HepG2 (cell line): ENCODE results near the gene GAL3ST2. TPM values are rescaled to one million over a fixed set of nuclear protein-coding genes. Genes with fewer than 3 reads are reported as not detected.

Experiments used
- AGO2 ChIP-seq: fragments of 200-400 bp; formaldehyde crosslinking; optimal IDR thresholded peaks from 2 replicates; pipeline ENCODE3; 2017; ENCODE audit warnings: mild to moderate bottlenecking, low read depth, low read length, moderate library complexity
- CCDC6 ChIP-seq: sonication (generic); formaldehyde crosslinking; IDR thresholded peaks from 2 replicates; pipeline ENCODE4 v1.8.1; 2022; ENCODE audit warnings: mild to moderate bottlenecking, missing genetic modification reagents, moderate library complexity
- DMTF1 ChIP-seq: sonication (generic); formaldehyde crosslinking; IDR thresholded peaks from 2 replicates; pipeline ENCODE4 v1.4.0; 2020; ENCODE audit warnings: mild to moderate bottlenecking, missing genetic modification reagents
- FOXO4 ChIP-seq: sonication (generic); formaldehyde crosslinking; conservative IDR thresholded peaks from 2 replicates; pipeline ENCODE4 v1.8.1; 2023; ENCODE audit warnings: missing genetic modification reagents
- NFATC3 ChIP-seq: sonication (generic); formaldehyde crosslinking; IDR thresholded peaks from 2 replicates; pipeline ENCODE4 v1.5.1; 2020; ENCODE audit warnings: mild to moderate bottlenecking, missing genetic modification reagents
- REPIN1 ChIP-seq: sonication (generic); formaldehyde crosslinking; IDR thresholded peaks from 2 replicates; pipeline ENCODE4 v1.8.0; 2022; ENCODE audit warnings: missing genetic modification reagents, low read depth, mild to moderate bottlenecking, borderline replicate concordance
- SCMH1 ChIP-seq: sonication (generic); formaldehyde crosslinking; IDR thresholded peaks from 2 replicates; pipeline ENCODE4 v1.9.0; 2021; ENCODE audit warnings: missing genetic modification reagents, mild to moderate bottlenecking, borderline replicate concordance
- ZBTB8A ChIP-seq: sonication (generic); formaldehyde crosslinking; IDR thresholded peaks from 2 replicates; pipeline ENCODE4 v1.4.0; 2020; ENCODE audit warnings: mild to moderate bottlenecking, low read depth, missing genetic modification reagents, borderline replicate concordance
- ZGPAT ChIP-seq: IDR thresholded peaks from 2 replicates; pipeline ENCODE4 v1.6.1; 2016; ENCODE audit warnings: mild to moderate bottlenecking
- ZIK1 ChIP-seq: sonication (generic); formaldehyde crosslinking; IDR thresholded peaks from 2 replicates; pipeline ENCODE4 v1.5.0; 2020; ENCODE audit warnings: mild to moderate bottlenecking, low read depth, missing genetic modification reagents, borderline replicate concordance
- ZMYM2 ChIP-seq: sonication (generic); formaldehyde crosslinking; IDR thresholded peaks from 2 replicates; pipeline ENCODE4 v1.8.0; 2022; ENCODE audit warnings: mild to moderate bottlenecking, missing genetic modification reagents
- ZNF10 ChIP-seq: sonication (generic); formaldehyde crosslinking; IDR thresholded peaks from 2 replicates; pipeline ENCODE4 v1.4.0; 2020; ENCODE audit warnings: mild to moderate bottlenecking, low read depth, missing genetic modification reagents, borderline replicate concordance
- ZNF251 ChIP-seq: sonication (generic); formaldehyde crosslinking; IDR thresholded peaks from 2 replicates; pipeline ENCODE4 v1.9.0; 2021; ENCODE audit warnings: mild to moderate bottlenecking, missing genetic modification reagents
- ZNF280D ChIP-seq: sonication (generic); formaldehyde crosslinking; IDR thresholded peaks from 2 replicates; pipeline ENCODE4 v1.5.1; 2020; ENCODE audit warnings: mild to moderate bottlenecking, missing genetic modification reagents
- ZNF556 ChIP-seq: sonication (generic); formaldehyde crosslinking; IDR thresholded peaks from 2 replicates; pipeline ENCODE4 v1.4.0; 2020; ENCODE audit warnings: mild to moderate bottlenecking, missing genetic modification reagents, borderline replicate concordance
- ZNF569 ChIP-seq: sonication (generic); formaldehyde crosslinking; IDR thresholded peaks from 2 replicates; pipeline ENCODE4 v1.5.0; 2020; ENCODE audit warnings: mild to moderate bottlenecking, missing genetic modification reagents, moderate library complexity, borderline replicate concordance
- ZNF672 ChIP-seq: sonication (generic); formaldehyde crosslinking; IDR thresholded peaks from 2 replicates; pipeline ENCODE4 v1.8.1; 2022; ENCODE audit warnings: missing genetic modification reagents
- ZUFSP ChIP-seq: sonication (generic); formaldehyde crosslinking; IDR thresholded peaks from 2 replicates; pipeline ENCODE4 v1.9.0; 2021; ENCODE audit warnings: missing genetic modification reagents, mild to moderate bottlenecking, borderline replicate concordance
- polyA plus RNA-seq, 8 experiments: library from polyadenylated mRNA; depleted of rRNA in 3 of 8; stranded (reverse) in 7 of 8; unstranded in 1 of 8; fragments of >200 nt; fragmentation: Illumina TruSeq in 4 of 8; extraction: Trizol in 4 of 8; gene quantifications; 2 replicates each; pipeline versions ENCODE4 v1.2.1 to v1.2.3, GENCODE V29; 2011 to 2016; ENCODE audit warnings: low read depth in 4 of 8, missing spikeins in 1 of 8, mixed read lengths in 1 of 8; ENCODE audit not compliant: insufficient read depth in 1 of 8
- total RNA-seq, 5 experiments: library from RNA; depleted of rRNA; stranded (reverse); fragments of >200 nt; fragmentation: Illumina TruSeq; extraction: Trizol; gene quantifications; 2 replicates each; pipeline ENCODE4 v1.2.3, GENCODE V29; 2016; ENCODE audit warnings: low read depth in 1 of 5

GAL3ST2 gene
- total and polyA plus RNA-seq, 2 of the 13 experiments (the other 11 are each of a cell fraction or from before 2014, with no cell fraction given) = 0.17 to 0.20 TPM

GRCh38 chr2:241734467-241735208 lies 42.0 kb upstream of the GAL3ST2 start, which contains the start of gene D2HGDH (continued):
- TF ChIP-seq ZNF10 (CRISPR knock-in tag) = no peak
- no peak for TF ChIP-seq ZNF280D
- no peak for TF ChIP-seq DMTF1 (CRISPR knock-in tag)
- TF ChIP-seq CCDC6 (CRISPR knock-in tag) = peak; percentile 75
- peak; percentile 69 for TF ChIP-seq ZIK1 (CRISPR knock-in tag)
- TF ChIP-seq ZBTB8A (CRISPR knock-in tag) = 0 out of 2 replicates have a peak, but pooled peaks have one; percentile 8
- TF ChIP-seq ZNF569 (CRISPR knock-in tag) = no peak
- no peak for TF ChIP-seq FOXO4
- no peak for TF ChIP-seq ZNF251 (CRISPR knock-in tag)
- TF ChIP-seq ZUFSP = no peak
- TF ChIP-seq NFATC3 (CRISPR knock-in tag) = no peak; the same call in 1 of the 2 replicates
- no peak for TF ChIP-seq REPIN1 (CRISPR knock-in tag)
- no peak; the same call in 1 of the 2 replicates for TF ChIP-seq ZNF672 (CRISPR knock-in tag)
- no peak for TF ChIP-seq SCMH1 (CRISPR knock-in tag)
- no peak for TF ChIP-seq ZNF556 (CRISPR knock-in tag)
- no peak for TF ChIP-seq ZMYM2 (CRISPR knock-in tag)
- TF ChIP-seq AGO2 = no peak
- TF ChIP-seq ZGPAT (CRISPR knock-in tag) = no peak
